ENCODE data around the gene CD300LB. TPM values are rescaled to one million over a fixed set of nuclear protein-coding genes. Genes with fewer than 3 reads are reported as not detected.

CD300LB gene
- total RNA-seq, 1 experiment from 2014 or later, result not detected

GRCh38 chr17:74474043-74474792 lies 57.1 kb downstream of the CD300LB start:
- Histone ChIP-seq H3K27me3 (replicated peaks; ENCODE audit: insufficient read depth, low read depth, low read length, poor library complexity) (no peaks in the 10 kb centered on the region), H3K36me3 (ENCODE audit: insufficient read depth, low read length, poor library complexity, severe bottlenecking) (no peaks in the 10 kb centered on the region), H3K9me3 (ENCODE audit: low read depth, low read length, poor library complexity, severe bottlenecking) (peaks cover 9% of the 10 kb centered on the region), H3K4me1 (ENCODE audit: insufficient read depth, low read length, poor library complexity, severe bottlenecking) (no peaks in the 10 kb centered on the region), H3K4me3 (ENCODE audit: low read depth, low read length, poor library complexity, severe bottlenecking) (no peak overlapping the region), H3K27ac (ENCODE audit: low read depth, low read length, poor library complexity, severe bottlenecking) (no peak overlapping the region)
- no TSS peak for BruUV-seq (replicated peaks)
- no peak for DNase-seq (ENCODE audit: low spot score)
- TF ChIP-seq CTCF (conservative IDR thresholded peaks at IDR 0.05; ENCODE audit: low read depth, low read length), result no peak
- no peak for TF ChIP-seq EZH2 (IDR thresholded peaks at IDR 0.05; ENCODE audit: borderline replicate concordance, low read depth, low read length, poor library complexity, severe bottlenecking)
- POLR2A ChIA-PET (ENCODE audit: low non-redundant PET), result no interaction called here
- intact Hi-C loops (cut with micrococcal nuclease; ENCODE audit: unreplicated experiment), result no loop called here
- CTCF ChIA-PET, result no interaction called here

DNA sequence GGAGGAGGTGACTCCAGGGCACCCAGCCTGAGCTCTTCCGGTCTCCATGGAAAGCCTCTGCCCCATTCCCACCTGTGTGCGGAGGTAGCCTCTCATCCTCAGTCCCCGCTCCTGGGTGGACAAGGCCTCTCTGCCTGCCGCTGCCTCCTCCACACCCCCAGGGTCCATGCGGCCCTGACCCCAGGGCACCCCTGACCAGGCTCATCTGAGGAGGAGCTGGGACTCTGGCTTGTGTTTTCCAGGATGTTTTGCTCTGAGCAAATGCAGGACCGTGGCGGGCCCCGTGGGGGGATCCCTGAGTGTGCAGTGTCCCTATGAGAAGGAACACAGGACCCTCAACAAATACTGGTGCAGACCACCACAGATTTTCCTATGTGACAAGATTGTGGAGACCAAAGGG lies 58.0 kb downstream of the CD300LB start:
- Histone ChIP-seq H3K4me3 (ENCODE audit: low read depth, low read length, poor library complexity, severe bottlenecking) (no peak overlapping the region), H3K4me1 (ENCODE audit: insufficient read depth, low read length, poor library complexity, severe bottlenecking) (no peaks in the 10 kb centered on the region), H3K9me3 (ENCODE audit: low read depth, low read length, poor library complexity, severe bottlenecking) (peaks cover 9% of the 10 kb centered on the region), H3K36me3 (ENCODE audit: insufficient read depth, low read length, poor library complexity, severe bottlenecking) (no peaks in the 10 kb centered on the region), H3K27ac (ENCODE audit: low read depth, low read length, poor library complexity, severe bottlenecking) (no peak overlapping the region), H3K27me3 (replicated peaks; ENCODE audit: insufficient read depth, low read depth, low read length, poor library complexity) (no peaks in the 10 kb centered on the region)
- no peak for DNase-seq (ENCODE audit: low spot score)
- TF ChIP-seq EZH2 (IDR thresholded peaks at IDR 0.05; ENCODE audit: borderline replicate concordance, low read depth, low read length, poor library complexity, severe bottlenecking) (no peak), CTCF (conservative IDR thresholded peaks at IDR 0.05; ENCODE audit: low read depth, low read length) (no peak)
- POLR2A ChIA-PET (ENCODE audit: low non-redundant PET), result no interaction called here
- intact Hi-C loops (cut with micrococcal nuclease; ENCODE audit: unreplicated experiment), result no loop called here
- BruUV-seq (replicated peaks), result no TSS peak
- CTCF ChIA-PET, result no interaction called here

DNA sequence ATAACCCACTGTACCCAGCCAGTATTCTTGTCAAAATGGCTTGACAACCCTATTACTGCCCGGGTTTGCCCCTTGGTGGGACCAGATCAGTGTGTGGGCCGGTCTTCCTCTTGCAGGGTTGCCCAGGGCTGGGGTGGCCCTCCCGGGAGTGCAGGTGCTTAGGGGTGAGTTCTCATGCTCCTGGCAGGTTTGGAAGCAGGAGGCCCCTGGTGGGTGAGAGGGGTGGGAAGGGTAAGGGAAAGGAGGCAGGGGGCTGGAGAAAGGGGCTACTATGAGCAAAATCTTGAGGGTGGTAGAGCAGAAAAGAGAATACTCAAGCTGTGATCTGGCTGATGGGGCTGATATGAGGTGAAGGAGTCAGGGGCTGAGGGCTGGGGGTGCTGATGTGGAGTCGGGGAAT lies 58.4 kb downstream of the CD300LB start:
- Histone ChIP-seq H3K36me3 (ENCODE audit: insufficient read depth, low read length, poor library complexity, severe bottlenecking) (no peaks in the 10 kb centered on the region), H3K4me1 (ENCODE audit: insufficient read depth, low read length, poor library complexity, severe bottlenecking) (no peaks in the 10 kb centered on the region), H3K27ac (ENCODE audit: low read depth, low read length, poor library complexity, severe bottlenecking) (no peak overlapping the region), H3K27me3 (replicated peaks; ENCODE audit: insufficient read depth, low read depth, low read length, poor library complexity) (no peaks in the 10 kb centered on the region), H3K4me3 (ENCODE audit: low read depth, low read length, poor library complexity, severe bottlenecking) (no peak overlapping the region), H3K9me3 (ENCODE audit: low read depth, low read length, poor library complexity, severe bottlenecking) (peaks cover 9% of the 10 kb centered on the region)
- ChIA-PET POLR2A (ENCODE audit: low non-redundant PET) (no interaction called here), CTCF (no interaction called here)
- DNase-seq (ENCODE audit: low spot score), result no peak
- TF ChIP-seq CTCF (conservative IDR thresholded peaks at IDR 0.05; ENCODE audit: low read depth, low read length), result no peak
- TF ChIP-seq EZH2 (IDR thresholded peaks at IDR 0.05; ENCODE audit: borderline replicate concordance, low read depth, low read length, poor library complexity, severe bottlenecking), result no peak
- BruUV-seq (replicated peaks), result no TSS peak
- intact Hi-C loops (cut with micrococcal nuclease; ENCODE audit: unreplicated experiment), result no loop called here

Measured in A673 (cell line).